ENCODE data around the gene EIF2AK3. TPM values are rescaled to one million over a fixed set of nuclear protein-coding genes. Genes with fewer than 3 reads are reported as not detected.
A peak's percentile ranks its signal among the peaks of the same experiment; 100 is the strongest.

Gene EIF2AK3
- polyA plus RNA-seq, 1 of the 3 experiments (the other 2 are of a cell fraction), result 2.2 TPM

DNA sequence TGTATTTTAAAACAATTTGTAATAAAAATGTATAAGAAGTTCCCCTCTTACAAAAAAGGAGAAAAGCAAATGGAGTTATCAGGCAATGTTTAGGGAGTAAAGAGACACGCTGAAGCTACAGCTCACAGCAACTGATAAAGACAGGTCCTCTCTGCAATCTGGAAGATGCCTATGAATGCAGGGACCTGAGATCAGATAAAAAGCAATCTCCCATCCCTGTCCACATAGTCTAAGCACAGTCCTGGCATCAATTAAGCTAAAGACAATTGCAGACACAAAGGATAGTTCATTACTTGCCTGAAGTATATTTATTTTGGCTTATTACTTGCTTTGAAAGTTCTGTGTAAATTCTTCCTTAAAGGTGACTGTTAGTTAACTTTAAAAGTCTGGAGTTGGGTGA lies 5.0 kb downstream of the EIF2AK3 start:
- Histone ChIP-seq H3K9me3 (no peaks in the 10 kb centered on the region), H3K4me1 (ENCODE audit: control insufficient read depth in 1 of 2, insufficient read depth in 2 of 2, low read depth in 1 of 2, low read length in 1 of 2) (peaks cover 5 to 18% of the 10 kb centered on the region in 2 experiments), H3F3A (replicated peaks; ENCODE audit: insufficient read depth) (no peaks in the 10 kb centered on the region), H3K4me3 (ENCODE audit: low read depth in 2 of 2, low read length in 1 of 2) (no peak overlapping the region; a peak in 1 of 4 replicates), H2AFZ (ENCODE audit: low read depth) (no peak overlapping the region), H3K36me3 (replicated peaks in 1 of 2; ENCODE audit: control insufficient read depth in 1 of 2, insufficient read depth in 2 of 2, low read length in 1 of 2) (peaks cover 0 to 4% of the 10 kb centered on the region in 2 experiments), H4K20me1 (ENCODE audit: insufficient read depth) (no peaks in the 10 kb centered on the region), H3K9me2 (no peaks in the 10 kb centered on the region), H3K27me3 (ENCODE audit: insufficient read depth) (no peaks in the 10 kb centered on the region), H3K27ac (ENCODE audit: low read depth in 2 of 2, low read length in 1 of 2) (peak overlapping the region in 1 of 2 experiments; percentile 62; a peak in 2 of 4 replicates), H3K4me2 (no peak overlapping the region), H3K9ac (no peak overlapping the region), H3K79me2 (ENCODE audit: insufficient read depth) (peaks cover 93% of the 10 kb centered on the region)
- POLR2A ChIA-PET, result no interaction called here
- CTCF ChIA-PET, result interaction anchor here (0.7 to 1.6 kb wide), 4 partner anchors 10 to 49 kb away, joined by 3 to 7 read pairs (median 4); no protein-coding TSS in a partner anchor
- DNase-seq, result peak; percentile 50
- no peak for TF ChIP-seq NRF1 (IDR thresholded peaks at IDR 0.05; ENCODE audit: low read depth, low read length)
- peak; percentile 85 for TF ChIP-seq GATA2 (CRISPR knock-in tag; IDR thresholded peaks at IDR 0.05)
- peak; percentile 65 for TF ChIP-seq CHD2 (IDR thresholded peaks at IDR 0.05; ENCODE audit: low read length, partially characterized antibody)
- no peak for TF ChIP-seq FOXM1 (IDR thresholded peaks at IDR 0.05; ENCODE audit: low read depth)
- TF ChIP-seq SIN3A (IDR thresholded peaks at IDR 0.05; ENCODE audit: borderline replicate concordance, low read depth, low read length), result no peak
- TF ChIP-seq EP300 (IDR thresholded peaks at IDR 0.05; ENCODE audit: borderline replicate concordance in 1 of 2, low read depth in 1 of 2, low read length in 1 of 2), result peak in 1 of 2 experiments; percentile 68; a peak in 2 of 4 replicates
- peak; percentile 54; the same call in 1 of the 2 replicates for TF ChIP-seq FOXJ3 (CRISPR knock-in tag; IDR thresholded peaks at IDR 0.05)
- no peak for TF ChIP-seq PBX3 (IDR thresholded peaks at IDR 0.05)
- no peak for TF ChIP-seq NFIC (IDR thresholded peaks at IDR 0.05; ENCODE audit: borderline replicate concordance)
- TF ChIP-seq, protein P1, sequence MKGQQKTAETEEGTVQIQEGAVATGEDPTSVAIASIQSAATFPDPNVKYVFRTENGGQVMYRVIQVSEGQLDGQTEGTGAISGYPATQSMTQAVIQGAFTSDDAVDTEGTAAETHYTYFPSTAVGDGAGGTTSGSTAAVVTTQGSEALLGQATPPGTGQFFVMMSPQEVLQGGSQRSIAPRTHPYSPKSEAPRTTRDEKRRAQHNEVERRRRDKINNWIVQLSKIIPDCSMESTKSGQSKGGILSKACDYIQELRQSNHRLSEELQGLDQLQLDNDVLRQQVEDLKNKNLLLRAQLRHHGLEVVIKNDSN (IDR thresholded peaks at IDR 0.05; ENCODE audit: borderline replicate concordance, low read depth), result no peak
- peak; percentile 53; the same call in 1 of the 2 replicates for TF ChIP-seq RFX5 (IDR thresholded peaks at IDR 0.05; ENCODE audit: low read length)
- TF ChIP-seq JUND (IDR thresholded peaks at IDR 0.05), result no peak
- peak; percentile 11; the same call in 1 of the 2 replicates for TF ChIP-seq RAD21 (IDR thresholded peaks at IDR 0.05; ENCODE audit: low read length)
- no peak for TF ChIP-seq ELF1 (IDR thresholded peaks at IDR 0.05)
- TF ChIP-seq RCOR1 (IDR thresholded peaks at IDR 0.05; ENCODE audit: low read length), result peak; percentile 81
- no peak for TF ChIP-seq YY1 (IDR thresholded peaks at IDR 0.05; ENCODE audit: low read depth)
- WGBS (ENCODE audit: low lambda C conversion rate), result 63% methylated on average over 1 of the region's 1 CpG

DNA sequence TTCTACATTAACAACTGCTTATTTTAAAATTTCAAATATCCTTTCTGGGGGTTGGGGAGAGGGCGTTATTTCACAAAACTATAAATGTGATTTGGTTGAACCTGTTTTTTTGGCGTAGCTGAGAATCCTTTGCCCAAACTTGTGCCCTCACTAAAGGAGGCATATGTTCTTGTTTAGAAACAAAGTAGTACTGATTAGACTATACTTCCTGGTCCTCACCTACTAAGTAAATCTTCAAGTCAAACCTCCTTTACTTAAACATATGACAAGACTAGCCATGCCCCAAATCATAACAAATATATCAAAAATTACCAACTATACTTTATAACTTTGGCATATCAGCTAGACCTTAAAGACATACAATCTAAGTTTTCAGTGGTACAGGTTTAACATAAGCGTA lies 5.8 kb downstream of the EIF2AK3 start:
- Histone ChIP-seq H3K9me3 (no peaks in the 10 kb centered on the region), H3K4me3 (ENCODE audit: low read depth in 2 of 2, low read length in 1 of 2) (no peak overlapping the region), H3K9ac (no peak overlapping the region), H3K4me2 (no peak overlapping the region), H3F3A (replicated peaks; ENCODE audit: insufficient read depth) (no peaks in the 10 kb centered on the region), H4K20me1 (ENCODE audit: insufficient read depth) (no peaks in the 10 kb centered on the region), H2AFZ (ENCODE audit: low read depth) (no peak overlapping the region), H3K27ac (ENCODE audit: low read depth in 2 of 2, low read length in 1 of 2) (no peak overlapping the region), H3K9me2 (no peaks in the 10 kb centered on the region), H3K36me3 (replicated peaks in 1 of 2; ENCODE audit: control insufficient read depth in 1 of 2, insufficient read depth in 2 of 2, low read length in 1 of 2) (peaks cover 0 to 4% of the 10 kb centered on the region in 2 experiments), H3K4me1 (ENCODE audit: control insufficient read depth in 1 of 2, insufficient read depth in 2 of 2, low read depth in 1 of 2, low read length in 1 of 2) (peaks cover 5 to 18% of the 10 kb centered on the region in 2 experiments), H3K27me3 (ENCODE audit: insufficient read depth) (no peaks in the 10 kb centered on the region), H3K79me2 (ENCODE audit: insufficient read depth) (peaks cover 97% of the 10 kb centered on the region)
- DNase-seq, result no peak
- ChIA-PET CTCF (interaction anchor here (0.7 kb wide), 1 partner anchor 29 kb away, joined by 3 read pairs; no protein-coding TSS in a partner anchor), POLR2A (no interaction called here)
- 95% methylated on average over 3 of the region's 3 CpGs for WGBS (ENCODE audit: low lambda C conversion rate)
- TF ChIP-seq TAF1 (IDR thresholded peaks at IDR 0.05; ENCODE audit: borderline replicate concordance, low read depth, low read length) (no peak), FOSL2 (IDR thresholded peaks at IDR 0.05; ENCODE audit: borderline replicate concordance, low read depth) (no peak), TCF12 (IDR thresholded peaks at IDR 0.05) (no peak), RCOR1 (IDR thresholded peaks at IDR 0.05; ENCODE audit: low read length) (no peak), TEAD4 (IDR thresholded peaks at IDR 0.05; ENCODE audit: borderline replicate concordance, insufficient read depth) (no peak), SMC3 (IDR thresholded peaks at IDR 0.05; ENCODE audit: low read depth, low read length) (no peak), MAX (IDR thresholded peaks at IDR 0.05; ENCODE audit: low read depth) (no peak), RXRA (IDR thresholded peaks at IDR 0.05; ENCODE audit: borderline replicate concordance, low read depth) (no peak), POLR2AphosphoS5 (IDR thresholded peaks at IDR 0.05; ENCODE audit: low read depth, low read length) (no peak), RAD21 (IDR thresholded peaks at IDR 0.05; ENCODE audit: low read length) (no peak), CHD2 (IDR thresholded peaks at IDR 0.05; ENCODE audit: low read length, partially characterized antibody) (no peak)
- TF ChIP-seq, protein P1 (IDR thresholded peaks at IDR 0.05; ENCODE audit: borderline replicate concordance, low read depth), result no peak
